ENCODE results near the gene HENMT1.

The HENMT1 gene

GRCh38 chr1:108610073-108610472, 50.8 kb downstream of the HENMT1 start:
- Histone ChIP-seq H3K4me3 (ENCODE audit: low read length) (no peak overlapping the region), H3K27me3 (ENCODE audit: control insufficient read depth, insufficient read depth, low read length) (no peaks in the 10 kb centered on the region), H3K36me3 (ENCODE audit: control insufficient read depth, insufficient read depth, low read length) (peaks cover 2% of the 10 kb centered on the region), H3K4me1 (ENCODE audit: control insufficient read depth, insufficient read depth, low read length) (peaks cover 3% of the 10 kb centered on the region), H3K27ac (ENCODE audit: low read depth, low read length) (no peak overlapping the region), H3K9ac (ENCODE audit: low read length) (no peak overlapping the region)

DNA sequence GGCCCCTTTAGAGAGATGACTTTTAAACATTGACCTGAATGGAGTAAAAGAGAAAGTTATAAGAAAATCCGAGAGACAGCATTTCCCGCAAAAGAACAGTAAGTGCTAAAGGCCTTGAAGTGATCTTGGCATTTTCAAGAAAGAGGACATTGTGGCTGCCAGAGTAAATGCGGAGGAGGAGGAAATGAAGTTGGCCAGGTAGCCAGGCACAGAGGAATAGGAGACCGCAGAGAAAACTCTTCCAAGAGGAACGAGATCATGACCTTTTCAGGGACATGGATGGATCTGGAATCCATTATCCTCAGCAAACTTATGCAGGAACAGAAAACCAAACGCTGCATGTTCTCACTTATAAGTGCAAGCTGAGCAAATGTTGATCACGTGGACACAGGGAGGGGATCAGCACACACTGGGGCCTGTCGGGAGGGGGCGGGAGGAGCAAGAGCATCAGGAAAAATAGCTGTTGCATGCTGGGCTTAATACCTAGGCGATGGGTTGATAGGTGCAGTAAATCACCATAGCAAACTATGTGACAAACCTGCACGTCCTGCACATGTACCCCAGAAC, 51.3 kb downstream of the HENMT1 start:
- H3K27ac ChIP-seq (ENCODE audit: low read depth, low read length), result no peak overlapping the region
- peaks cover 3% of the 10 kb centered on the region for H3K4me1 ChIP-seq (ENCODE audit: control insufficient read depth, insufficient read depth, low read length)
- H3K4me3 ChIP-seq (ENCODE audit: low read length), result no peak overlapping the region
- H3K9ac ChIP-seq (ENCODE audit: low read length), result no peak overlapping the region
- H3K27me3 ChIP-seq (ENCODE audit: control insufficient read depth, insufficient read depth, low read length), result no peaks in the 10 kb centered on the region
- peaks cover 2% of the 10 kb centered on the region for H3K36me3 ChIP-seq (ENCODE audit: control insufficient read depth, insufficient read depth, low read length)

GRCh38 chr1:108606478-108606877, 54.4 kb downstream of the HENMT1 start:
- H3K27me3 ChIP-seq (ENCODE audit: control insufficient read depth, insufficient read depth, low read length), result no peaks in the 10 kb centered on the region
- H3K36me3 ChIP-seq (ENCODE audit: control insufficient read depth, insufficient read depth, low read length), result peaks cover 2% of the 10 kb centered on the region
- no peak overlapping the region for H3K4me3 ChIP-seq (ENCODE audit: low read length)
- H3K9ac ChIP-seq (ENCODE audit: low read length), result no peak overlapping the region
- peaks cover 3% of the 10 kb centered on the region for H3K4me1 ChIP-seq (ENCODE audit: control insufficient read depth, insufficient read depth, low read length)
- no peak overlapping the region for H3K27ac ChIP-seq (ENCODE audit: low read depth, low read length)

DNA sequence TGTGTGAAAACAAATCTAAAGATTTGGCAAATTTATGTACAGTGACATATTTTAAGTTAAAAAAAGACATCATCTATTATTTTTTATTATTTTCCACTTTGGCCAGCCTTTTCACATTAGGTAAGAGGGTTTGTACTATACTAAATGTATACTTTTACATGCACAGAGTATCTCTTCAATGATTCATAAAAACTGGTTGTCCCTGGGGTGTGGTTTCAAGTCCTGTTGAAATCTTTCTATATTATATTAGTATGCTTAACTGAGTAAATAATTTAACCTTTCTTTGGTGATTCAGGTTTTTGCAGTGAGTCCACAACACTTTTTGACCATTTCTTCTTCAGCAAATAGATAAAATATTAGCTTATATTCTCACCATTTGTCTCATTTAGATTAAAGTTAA, 55.3 kb downstream of the HENMT1 start:
- Histone ChIP-seq H3K27ac (ENCODE audit: low read depth, low read length) (no peak overlapping the region), H3K27me3 (ENCODE audit: control insufficient read depth, insufficient read depth, low read length) (no peaks in the 10 kb centered on the region), H3K9ac (ENCODE audit: low read length) (no peak overlapping the region), H3K36me3 (ENCODE audit: control insufficient read depth, insufficient read depth, low read length) (peaks cover 2% of the 10 kb centered on the region), H3K4me1 (ENCODE audit: control insufficient read depth, insufficient read depth, low read length) (peaks cover 3% of the 10 kb centered on the region), H3K4me3 (ENCODE audit: low read length) (no peak overlapping the region)

- Histone ChIP-seq H3K9ac (ENCODE audit: low read length) (no peak overlapping the region), H3K36me3 (ENCODE audit: control insufficient read depth, insufficient read depth, low read length) (peaks cover 2% of the 10 kb centered on the region), H3K27ac (ENCODE audit: low read depth, low read length) (no peak overlapping the region), H3K4me1 (ENCODE audit: control insufficient read depth, insufficient read depth, low read length) (no peaks in the 10 kb centered on the region), H3K27me3 (ENCODE audit: control insufficient read depth, insufficient read depth, low read length) (no peaks in the 10 kb centered on the region), H3K4me3 (ENCODE audit: low read length) (no peak overlapping the region)
Measured at GRCh38 chr1:108601708-108602410, 59.0 kb downstream of the HENMT1 start.

DNA sequence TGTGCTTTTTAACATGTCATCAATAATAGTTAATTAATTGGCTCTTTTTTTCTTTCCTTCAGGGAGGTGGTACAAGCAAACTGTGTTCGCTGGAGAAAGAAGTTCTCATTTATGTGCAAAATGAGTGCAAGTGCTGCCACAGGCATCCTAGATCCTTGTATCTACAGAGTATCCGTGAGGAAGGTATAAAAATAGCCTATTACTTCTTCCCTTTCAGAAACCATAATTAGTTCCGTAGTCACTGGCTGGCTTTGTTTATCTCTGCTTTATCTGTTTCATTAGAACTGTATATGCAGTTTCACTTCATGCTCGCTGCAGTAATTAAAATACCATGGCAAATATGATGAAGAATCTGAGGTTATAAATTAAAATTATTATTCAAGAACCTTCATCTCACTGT, 60.4 kb downstream of the HENMT1 start:
- no peak overlapping the region for H3K27ac ChIP-seq (ENCODE audit: low read depth, low read length)
- no peaks in the 10 kb centered on the region for H3K27me3 ChIP-seq (ENCODE audit: control insufficient read depth, insufficient read depth, low read length)
- no peak overlapping the region for H3K4me3 ChIP-seq (ENCODE audit: low read length)
- H3K4me1 ChIP-seq (ENCODE audit: control insufficient read depth, insufficient read depth, low read length), result no peaks in the 10 kb centered on the region
- peaks cover 2% of the 10 kb centered on the region for H3K36me3 ChIP-seq (ENCODE audit: control insufficient read depth, insufficient read depth, low read length)
- H3K9ac ChIP-seq (ENCODE audit: low read length), result no peak overlapping the region

- H3K4me3 ChIP-seq (ENCODE audit: low read length), result no peak overlapping the region
- H3K9ac ChIP-seq (ENCODE audit: low read length), result no peak overlapping the region
- no peaks in the 10 kb centered on the region for H3K27me3 ChIP-seq (ENCODE audit: control insufficient read depth, insufficient read depth, low read length)
- no peaks in the 10 kb centered on the region for H3K36me3 ChIP-seq (ENCODE audit: control insufficient read depth, insufficient read depth, low read length)
- no peaks in the 10 kb centered on the region for H3K4me1 ChIP-seq (ENCODE audit: control insufficient read depth, insufficient read depth, low read length)
- H3K27ac ChIP-seq (ENCODE audit: low read depth, low read length), result no peak overlapping the region
Measured at GRCh38 chr1:108598340-108598739, 62.6 kb downstream of the HENMT1 start.
